IgD-negative memory B cell (primary cell): ENCODE measurements around the gene TRAPPC8. TPM values are rescaled to one million over a fixed set of nuclear protein-coding genes. Genes with fewer than 3 reads are reported as not detected.
"Not testable (repeated sequence)": the region's sequence is repeated elsewhere in the genome, so short reads cannot be mapped to it uniquely, and the experiment has no call there.

Experiments used
- H3K27ac Mint-ChIP-seq, 3 donors: one replicate each; pipeline ENCODE4 v1.8.0; 2020 to 2022; ENCODE audit warnings: mild to moderate bottlenecking in 3 of 3, mixed read lengths in 3 of 3, moderate library complexity in 1 of 3
- H3K27me3 Mint-ChIP-seq: one replicate; pipeline ENCODE4 v1.8.0; 2021; ENCODE audit warnings: mixed read lengths
- H3K36me3 Mint-ChIP-seq: one replicate; pipeline ENCODE4 v1.8.0; 2020; ENCODE audit warnings: mild to moderate bottlenecking, mixed read lengths
- H3K4me1 Mint-ChIP-seq, 3 donors: one replicate each; pipeline ENCODE4 v1.8.0; 2020 to 2022; ENCODE audit warnings: mixed read lengths in 3 of 3, mild to moderate bottlenecking in 1 of 3
- H3K4me3 Mint-ChIP-seq, 4 donors: one replicate each; pipeline ENCODE4 v1.8.0; 2020 to 2022; ENCODE audit warnings: mild to moderate bottlenecking in 4 of 4, mixed read lengths in 4 of 4, moderate library complexity in 3 of 4
- H3K9me3 Mint-ChIP-seq, 3 donors: one replicate each; pipeline ENCODE4 v1.8.0; 2020 to 2021; ENCODE audit warnings: mixed read lengths in 3 of 3, mild to moderate bottlenecking in 1 of 3
- polyA plus RNA-seq: library from polyadenylated mRNA; unstranded; fragments of 300-500 nt; fragmentation: Illumina TruSeq; gene quantifications from one replicate; pipeline ENCODE4 v1.2.3, GENCODE V29; 2021

Gene TRAPPC8
- polyA plus RNA-seq, 1 donor from 2014 or later: 18.5 TPM

DNA sequence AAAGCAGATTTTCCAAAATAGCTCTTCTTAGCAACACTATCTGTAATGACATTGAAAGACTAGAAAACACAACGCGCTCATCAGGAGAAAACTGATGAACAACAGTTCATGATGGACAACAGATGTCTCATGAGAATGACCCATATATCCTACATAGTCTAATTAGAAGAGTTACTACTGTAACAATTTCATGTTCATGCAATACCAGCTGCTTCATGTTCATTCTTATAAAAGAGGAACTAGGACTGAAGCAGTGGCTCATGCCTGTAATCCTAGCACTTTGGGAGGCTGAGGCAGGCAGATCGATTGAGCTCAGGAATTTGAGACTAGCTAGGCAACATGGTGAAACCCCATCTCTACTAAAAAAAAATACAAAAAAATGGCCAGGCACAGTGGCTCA, 22.7 kb downstream of the TRAPPC8 start:
- no peaks in the 10 kb centered on the region for H3K27me3 Mint-ChIP-seq
- H3K9me3 Mint-ChIP-seq: no peaks in the 10 kb centered on the region
- H3K27ac Mint-ChIP-seq: no peak overlapping the region
- peaks cover 6% of the 10 kb centered on the region for H3K36me3 Mint-ChIP-seq
- no peak overlapping the region for H3K4me3 Mint-ChIP-seq
- peaks cover 4 to 12% (median 5%) of the 10 kb centered on the region in 3 donors for H3K4me1 Mint-ChIP-seq

DNA sequence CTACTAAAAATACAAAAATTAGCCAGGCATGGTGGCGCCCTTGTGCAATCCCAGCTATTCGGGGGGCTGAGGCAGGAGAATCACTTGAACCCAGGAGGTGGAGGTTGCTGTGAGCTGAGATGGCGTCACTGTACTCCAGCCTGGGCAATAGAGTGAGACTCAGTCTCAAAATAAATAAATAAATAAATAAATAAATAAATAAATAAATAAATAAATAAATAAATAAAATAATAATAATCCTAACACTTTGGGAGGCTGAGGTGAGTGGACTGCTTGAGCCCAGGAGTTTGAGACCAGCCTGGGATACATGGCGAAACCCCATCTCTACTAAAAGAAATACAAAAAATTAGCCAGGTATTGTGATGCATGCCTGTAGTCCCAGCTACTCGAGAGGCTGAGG, 23.6 kb downstream of the TRAPPC8 start:
- H3K27me3 Mint-ChIP-seq, H3K4me1 Mint-ChIP-seq, H3K27ac Mint-ChIP-seq, H3K9me3 Mint-ChIP-seq, H3K4me3 Mint-ChIP-seq, H3K36me3 Mint-ChIP-seq: not testable (repeated sequence)

DNA sequence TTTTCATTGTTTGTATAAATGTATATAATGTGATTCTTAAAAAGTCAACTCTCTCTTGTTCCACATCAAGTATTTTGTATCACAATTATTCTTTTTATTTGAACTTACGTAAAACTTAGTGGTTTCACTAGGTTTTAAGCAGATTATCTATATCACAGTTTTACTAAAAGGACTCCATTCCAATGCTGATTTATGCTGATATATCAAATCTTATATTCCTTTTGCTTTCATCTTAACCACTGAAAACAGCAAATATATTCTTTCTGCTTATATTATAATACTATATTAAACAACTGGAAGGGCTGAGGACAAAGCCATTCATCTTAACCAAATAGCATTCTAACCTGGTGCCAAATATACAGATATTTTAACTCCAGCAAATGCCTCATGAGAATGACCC, 24.2 kb downstream of the TRAPPC8 start:
- Mint-ChIP-seq H3K27me3 (no peaks in the 10 kb centered on the region), H3K9me3 (no peaks in the 10 kb centered on the region), H3K36me3 (peaks cover 3% of the 10 kb centered on the region), H3K4me1 (peaks cover 1 to 9% (median 4%) of the 10 kb centered on the region in 3 donors), H3K4me3 (no peak overlapping the region), H3K27ac (peak overlapping the region in 1 of 3 donors; percentile 53)

DNA sequence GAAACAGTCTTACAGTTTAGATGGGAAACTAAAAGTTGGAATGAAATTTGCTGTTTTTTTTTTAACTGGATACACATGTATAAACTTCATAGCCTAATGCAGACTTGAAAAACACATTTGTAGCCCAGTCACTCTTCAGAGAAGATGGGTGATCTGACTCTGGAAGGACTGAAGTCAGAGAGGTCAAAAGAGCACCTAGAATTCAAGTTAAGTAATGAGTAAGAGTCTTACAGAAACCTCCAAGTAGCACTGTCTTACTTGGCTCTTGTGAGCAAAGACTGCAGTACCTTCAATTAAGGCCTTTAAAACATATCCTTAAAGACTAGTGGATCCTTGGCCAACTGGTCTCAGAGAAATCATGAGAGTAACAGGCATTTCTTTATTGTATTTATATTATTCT, 41.9 kb downstream of the TRAPPC8 start:
- Mint-ChIP-seq H3K9me3 (no peaks in the 10 kb centered on the region), H3K27ac (no peak overlapping the region), H3K4me1 (peaks cover 0 to under 1% (median 0%) of the 10 kb centered on the region in 3 donors), H3K36me3 (peaks cover 8% of the 10 kb centered on the region), H3K27me3 (no peaks in the 10 kb centered on the region), H3K4me3 (no peak overlapping the region)

DNA sequence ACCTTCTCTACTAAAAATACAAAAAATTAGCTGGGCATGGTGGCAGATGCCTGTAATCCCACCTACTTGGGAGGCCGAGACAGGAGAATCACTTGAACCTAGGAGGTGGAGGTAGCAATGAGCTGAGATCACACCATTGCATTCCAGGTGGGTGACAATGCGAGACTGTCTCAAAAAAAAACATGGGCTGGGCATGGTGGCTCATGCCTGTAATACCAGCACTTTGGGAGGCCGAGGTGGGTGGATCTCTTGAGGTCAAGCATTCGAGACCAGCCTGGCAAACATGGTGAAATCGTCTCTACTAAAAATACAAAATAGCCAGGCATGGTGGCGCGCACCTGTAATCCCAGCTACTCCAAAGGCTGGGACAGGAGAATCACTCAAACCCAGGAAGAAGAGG, 43.2 kb downstream of the TRAPPC8 start:
- not testable (repeated sequence) for H3K27ac Mint-ChIP-seq, H3K27me3 Mint-ChIP-seq, H3K9me3 Mint-ChIP-seq, H3K36me3 Mint-ChIP-seq, H3K4me1 Mint-ChIP-seq
- peak overlapping the region in 1 of 4 donors; percentile 27 for H3K4me3 Mint-ChIP-seq

DNA sequence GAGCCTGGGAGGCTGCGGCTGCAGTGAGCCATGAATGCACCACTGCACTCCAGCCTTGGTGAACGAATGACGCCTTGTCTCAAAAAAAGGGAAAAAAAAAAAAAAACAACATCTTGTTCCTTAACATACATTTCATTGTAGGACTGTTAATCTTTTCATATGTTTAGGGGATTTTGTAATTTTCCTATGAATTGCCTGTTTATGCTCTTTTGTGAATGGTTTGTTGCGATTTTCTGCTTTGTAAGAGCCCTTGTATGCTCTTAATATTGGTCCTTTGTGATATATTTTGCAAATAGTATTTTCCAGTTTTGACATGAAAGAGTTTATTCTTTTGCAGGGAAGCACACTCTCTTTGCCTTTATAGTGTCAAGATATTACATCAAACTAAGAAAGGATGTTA, 50.0 kb downstream of the TRAPPC8 start:
- Mint-ChIP-seq H3K27me3 (no peaks in the 10 kb centered on the region), H3K4me1 (peaks cover 0 to 3% (median 1%) of the 10 kb centered on the region in 3 donors), H3K4me3 (no peak overlapping the region), H3K36me3 (peaks cover 12% of the 10 kb centered on the region), H3K27ac (no peak overlapping the region), H3K9me3 (peaks cover 0 to 3% (median 3%) of the 10 kb centered on the region in 3 donors)

DNA sequence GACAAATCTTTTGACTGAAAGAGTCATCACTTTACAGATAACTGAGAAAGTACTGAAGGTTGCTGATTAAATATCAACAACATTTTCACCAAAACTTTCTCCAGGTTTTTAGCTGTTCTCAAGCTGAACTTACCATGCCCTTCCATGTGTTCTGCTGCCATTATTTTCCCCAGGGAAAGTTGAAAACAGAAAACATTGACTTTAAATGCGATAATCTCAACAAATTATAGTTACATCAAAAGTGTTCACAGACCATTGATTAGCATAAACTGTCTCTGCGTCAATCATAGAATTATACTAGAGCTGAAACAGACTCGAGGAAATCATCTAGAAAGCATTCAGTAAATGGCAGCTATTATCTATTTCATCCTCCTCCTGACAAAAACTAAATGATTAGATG, 51.4 kb downstream of the TRAPPC8 start:
- Mint-ChIP-seq H3K4me3 (no peak overlapping the region), H3K4me1 (peaks cover 0 to 3% (median 1%) of the 10 kb centered on the region in 3 donors), H3K27me3 (no peaks in the 10 kb centered on the region), H3K27ac (no peak overlapping the region), H3K9me3 (peaks cover 0 to 3% (median 3%) of the 10 kb centered on the region in 3 donors), H3K36me3 (peaks cover 12% of the 10 kb centered on the region)

DNA sequence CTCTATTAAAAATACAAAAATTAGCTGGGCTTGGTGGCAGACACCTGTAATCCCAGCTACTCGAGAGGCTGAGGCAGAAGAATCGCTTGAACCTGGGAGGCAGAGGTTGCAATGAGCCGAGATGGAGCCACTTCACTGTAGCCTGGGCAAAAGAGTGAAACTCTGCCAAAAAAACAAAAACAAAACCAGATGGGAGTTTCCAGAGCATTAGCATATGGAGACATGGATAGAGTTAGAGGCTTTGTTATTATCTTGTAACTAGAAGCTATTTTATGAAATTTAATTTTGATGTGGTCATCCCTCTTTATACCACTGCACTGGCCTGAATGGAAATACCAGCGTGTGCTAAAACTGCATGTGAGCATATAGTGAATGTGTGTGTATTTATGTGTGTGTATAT, 58.9 kb downstream of the TRAPPC8 start:
- Mint-ChIP-seq H3K4me1 (peaks cover 7 to 16% (median 12%) of the 10 kb centered on the region in 3 donors), H3K27me3 (no peaks in the 10 kb centered on the region), H3K4me3 (no peak overlapping the region), H3K9me3 (peaks cover 0 to 7% (median 4%) of the 10 kb centered on the region in 3 donors), H3K36me3 (peaks cover 39% of the 10 kb centered on the region), H3K27ac (no peak overlapping the region)

DNA sequence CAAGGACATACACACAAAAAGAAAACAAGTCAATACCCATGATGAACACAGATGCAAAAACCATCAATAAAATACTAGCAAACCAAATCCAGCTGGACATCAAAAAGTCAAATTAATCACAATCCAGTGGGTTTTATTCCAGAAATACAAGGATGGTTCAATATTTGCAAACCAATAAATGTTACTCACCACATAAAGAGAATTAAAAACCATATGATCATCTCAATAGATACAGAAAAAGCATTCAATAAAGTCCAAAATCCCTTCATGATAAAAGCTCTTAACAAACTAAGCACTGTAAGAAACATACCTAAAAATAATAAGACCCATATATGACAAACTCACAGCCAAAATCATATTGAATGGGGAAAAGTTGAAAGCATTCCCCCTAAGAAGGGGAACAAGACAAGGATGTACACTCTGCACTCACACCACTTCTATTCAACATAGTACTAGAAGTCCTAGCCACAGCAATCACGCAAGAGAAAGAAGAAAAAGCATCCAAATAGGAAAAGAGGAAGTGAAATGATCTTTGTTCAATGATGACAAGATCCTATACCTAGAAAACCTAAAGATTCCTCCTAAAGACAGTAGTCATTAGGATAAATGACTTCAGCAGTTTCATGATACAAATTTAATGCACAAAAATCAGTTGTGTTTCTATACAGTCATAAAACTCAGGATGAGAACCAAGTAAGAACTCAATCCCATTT, 62.6 kb downstream of the TRAPPC8 start:
- Mint-ChIP-seq H3K27ac (no peak overlapping the region), H3K36me3 (peaks cover 33% of the 10 kb centered on the region), H3K4me3 (no peak overlapping the region), H3K4me1 (peaks cover 8 to 19% (median 14%) of the 10 kb centered on the region in 3 donors), H3K27me3 (no peaks in the 10 kb centered on the region), H3K9me3 (peaks cover 0 to 4% (median 2%) of the 10 kb centered on the region in 3 donors)

DNA sequence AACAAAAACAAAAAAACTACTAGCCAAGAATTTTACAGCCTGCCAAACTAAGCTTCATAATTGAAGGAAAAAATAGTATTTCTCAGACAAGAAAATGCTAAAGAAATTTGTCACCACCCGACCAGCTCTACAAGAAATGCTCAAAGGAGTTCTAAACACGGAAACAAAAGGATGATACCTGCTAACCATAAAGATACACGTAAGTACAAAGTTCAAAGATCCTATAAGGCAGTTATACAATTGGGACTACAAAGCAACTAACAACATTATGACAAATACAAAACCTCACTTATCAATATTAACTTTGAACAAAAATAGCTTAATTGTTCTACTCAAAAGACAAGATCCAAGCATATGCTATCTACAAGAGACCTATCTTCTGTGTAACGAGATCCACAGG, 64.6 kb downstream of the TRAPPC8 start:
- Mint-ChIP-seq H3K27me3 (no peaks in the 10 kb centered on the region), H3K27ac (peak overlapping the region in 2 of 3 donors; percentile 5 to 9), H3K4me3 (no peak overlapping the region), H3K4me1 (peaks cover 8 to 16% (median 14%) of the 10 kb centered on the region in 3 donors), H3K9me3 (peaks cover 0 to 4% (median 2%) of the 10 kb centered on the region in 3 donors), H3K36me3 (peaks cover 32% of the 10 kb centered on the region)

DNA sequence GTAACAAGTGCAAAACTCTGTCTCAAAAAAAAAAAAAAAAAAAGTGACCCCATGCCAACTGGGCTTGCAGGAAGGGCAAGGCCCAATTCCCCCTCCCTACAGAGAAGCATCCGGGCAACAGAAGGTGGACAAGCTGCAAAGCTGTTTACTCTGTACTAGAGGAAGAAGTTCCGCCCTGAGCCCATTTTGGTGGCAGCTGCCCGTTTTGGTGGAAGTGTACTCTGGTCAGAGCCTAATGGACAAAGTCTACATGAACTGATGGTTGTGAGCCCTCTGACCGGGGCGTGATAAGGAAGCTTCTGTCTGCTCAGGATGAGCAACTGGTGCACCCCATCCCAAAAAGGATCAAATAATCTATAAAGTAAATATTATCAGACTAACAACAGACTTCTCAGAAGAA, 65.0 kb downstream of the TRAPPC8 start:
- peaks cover 8 to 14% (median 14%) of the 10 kb centered on the region in 3 donors for H3K4me1 Mint-ChIP-seq
- no peak overlapping the region for H3K4me3 Mint-ChIP-seq
- no peaks in the 10 kb centered on the region for H3K27me3 Mint-ChIP-seq
- peaks cover 0 to 4% (median 2%) of the 10 kb centered on the region in 3 donors for H3K9me3 Mint-ChIP-seq
- H3K27ac Mint-ChIP-seq: peak overlapping the region in 1 of 3 donors; percentile 39
- peaks cover 33% of the 10 kb centered on the region for H3K36me3 Mint-ChIP-seq

DNA sequence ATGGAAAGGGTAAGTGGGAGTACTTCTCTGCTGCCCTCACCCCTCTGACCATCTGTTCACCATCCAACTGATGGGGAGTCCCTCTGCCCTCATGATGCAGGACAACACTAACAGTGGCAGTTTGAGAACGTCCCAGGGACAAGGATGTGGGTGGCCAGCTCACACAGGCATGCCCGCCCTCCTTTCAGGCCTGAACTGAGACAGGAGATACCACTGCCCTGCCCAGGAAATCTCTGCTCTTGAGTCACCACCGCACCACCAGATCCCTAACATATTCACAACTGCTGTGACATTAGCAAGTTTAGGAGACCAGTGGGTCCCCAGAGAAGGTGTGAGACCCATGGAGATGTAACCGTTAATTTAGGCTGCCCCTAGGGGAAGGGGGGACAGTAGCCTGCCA, 66.2 kb downstream of the TRAPPC8 start:
- Mint-ChIP-seq H3K27ac (peak overlapping the region in 1 of 3 donors; percentile 63), H3K4me1 (peaks cover 5 to 14% (median 12%) of the 10 kb centered on the region in 3 donors), H3K27me3 (no peaks in the 10 kb centered on the region), H3K36me3 (peaks cover 29% of the 10 kb centered on the region), H3K9me3 (peaks cover 0 to 2% (median 0%) of the 10 kb centered on the region in 3 donors), H3K4me3 (no peak overlapping the region)

DNA sequence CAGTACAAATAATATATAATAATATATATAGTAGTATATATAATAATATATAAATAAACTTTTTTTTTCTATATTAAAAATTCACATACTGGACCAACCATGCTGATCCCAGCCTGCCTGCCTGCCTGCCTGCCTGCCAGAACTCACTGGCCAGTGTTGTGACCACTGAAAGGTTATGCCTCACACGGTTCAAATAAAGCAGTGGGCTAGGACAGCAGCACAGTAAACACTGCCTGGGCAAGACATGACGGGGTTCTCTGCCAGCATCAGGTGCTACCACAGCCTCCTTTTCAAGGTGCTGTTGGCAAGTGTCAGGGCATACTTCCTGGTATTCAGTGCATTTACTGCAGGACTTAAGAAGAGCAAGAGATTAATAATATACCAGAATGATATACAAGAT, 67.6 kb downstream of the TRAPPC8 start:
- Mint-ChIP-seq H3K9me3 (no peaks in the 10 kb centered on the region), H3K36me3 (peaks cover 23% of the 10 kb centered on the region), H3K4me1 (peaks cover 2 to 9% (median 6%) of the 10 kb centered on the region in 3 donors), H3K27ac (peak overlapping the region in 1 of 3 donors; percentile 73), H3K4me3 (no peak overlapping the region), H3K27me3 (no peaks in the 10 kb centered on the region)

DNA sequence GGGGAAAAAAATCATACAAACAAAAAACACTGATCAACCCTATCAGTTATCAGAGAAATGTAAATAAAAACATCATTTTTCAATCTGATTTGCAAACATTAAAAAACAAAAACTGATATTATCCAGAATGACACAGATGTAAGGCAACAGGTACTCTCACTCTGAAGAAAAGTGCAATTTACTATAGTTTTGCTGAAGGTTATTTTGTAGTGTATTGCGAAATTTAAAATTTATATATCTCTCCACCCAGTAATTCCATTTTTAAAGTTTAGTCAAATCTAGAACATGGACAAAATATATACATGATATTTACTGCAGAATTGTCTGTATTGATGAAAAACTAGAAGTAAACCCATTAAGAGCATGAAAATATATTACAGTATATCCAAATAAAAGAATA, 79.8 kb downstream of the TRAPPC8 start:
- Mint-ChIP-seq H3K4me1 (no peaks in the 10 kb centered on the region), H3K36me3 (peaks cover 3% of the 10 kb centered on the region), H3K27ac (no peak overlapping the region), H3K4me3 (no peak overlapping the region), H3K27me3 (no peaks in the 10 kb centered on the region), H3K9me3 (no peaks in the 10 kb centered on the region)

DNA sequence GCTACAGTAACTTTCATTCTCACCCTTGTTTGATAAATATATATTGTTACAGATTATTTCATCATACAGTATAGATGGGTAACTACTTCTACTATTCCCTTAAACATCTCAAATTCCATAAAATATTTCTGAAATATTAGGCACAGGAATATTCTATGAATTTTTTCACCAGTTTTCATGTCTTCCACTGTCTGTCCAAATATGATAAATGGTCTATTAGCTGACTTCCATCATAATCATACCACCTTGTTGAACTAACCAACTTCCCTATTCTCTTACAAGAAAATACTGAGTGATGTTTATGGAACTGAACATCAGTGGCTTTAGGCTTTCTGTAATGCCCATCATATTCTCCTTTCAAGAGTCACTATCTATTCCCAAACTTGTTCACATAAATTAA, 82.4 kb downstream of the TRAPPC8 start:
- no peak overlapping the region for H3K27ac Mint-ChIP-seq
- H3K36me3 Mint-ChIP-seq: peaks cover 3% of the 10 kb centered on the region
- no peak overlapping the region for H3K4me3 Mint-ChIP-seq
- no peaks in the 10 kb centered on the region for H3K27me3 Mint-ChIP-seq
- no peaks in the 10 kb centered on the region for H3K9me3 Mint-ChIP-seq
- H3K4me1 Mint-ChIP-seq: no peaks in the 10 kb centered on the region

DNA sequence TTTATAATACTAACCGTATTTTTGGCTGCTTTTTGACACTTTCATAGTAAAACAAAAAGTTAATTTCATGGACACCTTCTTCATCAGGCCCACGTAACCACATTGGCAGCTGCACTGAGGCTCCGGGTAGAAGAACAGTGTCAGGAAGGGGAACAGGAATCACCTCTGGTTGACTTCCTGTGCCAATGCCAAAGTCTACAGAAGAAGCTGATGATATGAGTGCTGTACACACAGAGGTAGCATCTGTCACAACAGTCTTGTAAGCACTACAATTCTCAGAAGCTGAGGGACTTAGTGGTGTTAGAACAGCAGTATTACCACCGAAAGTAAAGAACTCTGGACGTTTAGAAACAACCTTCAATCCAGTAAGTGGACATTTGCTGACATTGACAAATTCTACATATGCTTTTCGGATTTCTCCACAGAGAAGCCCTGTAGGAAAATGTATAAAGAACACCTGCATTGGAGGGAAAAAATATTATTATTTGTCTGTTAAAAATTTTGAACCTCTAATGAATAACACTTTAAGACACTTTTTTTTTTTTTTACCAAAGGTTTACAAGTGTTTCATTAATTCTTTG, 85.3 kb downstream of the TRAPPC8 start:
- H3K27ac Mint-ChIP-seq: no peak overlapping the region
- no peak overlapping the region for H3K4me3 Mint-ChIP-seq
- H3K27me3 Mint-ChIP-seq: no peaks in the 10 kb centered on the region
- no peaks in the 10 kb centered on the region for H3K4me1 Mint-ChIP-seq
- H3K36me3 Mint-ChIP-seq: peaks cover 5% of the 10 kb centered on the region
- no peaks in the 10 kb centered on the region for H3K9me3 Mint-ChIP-seq
